T-helper 9 cell (primary cell): ENCODE measurements around the gene LYL1.

ENCODE experiments used
- DNase-seq: peaks from one replicate; pipeline ENCODE4 v3.0.0-alpha.2; 2020

LYL1 gene

DNA sequence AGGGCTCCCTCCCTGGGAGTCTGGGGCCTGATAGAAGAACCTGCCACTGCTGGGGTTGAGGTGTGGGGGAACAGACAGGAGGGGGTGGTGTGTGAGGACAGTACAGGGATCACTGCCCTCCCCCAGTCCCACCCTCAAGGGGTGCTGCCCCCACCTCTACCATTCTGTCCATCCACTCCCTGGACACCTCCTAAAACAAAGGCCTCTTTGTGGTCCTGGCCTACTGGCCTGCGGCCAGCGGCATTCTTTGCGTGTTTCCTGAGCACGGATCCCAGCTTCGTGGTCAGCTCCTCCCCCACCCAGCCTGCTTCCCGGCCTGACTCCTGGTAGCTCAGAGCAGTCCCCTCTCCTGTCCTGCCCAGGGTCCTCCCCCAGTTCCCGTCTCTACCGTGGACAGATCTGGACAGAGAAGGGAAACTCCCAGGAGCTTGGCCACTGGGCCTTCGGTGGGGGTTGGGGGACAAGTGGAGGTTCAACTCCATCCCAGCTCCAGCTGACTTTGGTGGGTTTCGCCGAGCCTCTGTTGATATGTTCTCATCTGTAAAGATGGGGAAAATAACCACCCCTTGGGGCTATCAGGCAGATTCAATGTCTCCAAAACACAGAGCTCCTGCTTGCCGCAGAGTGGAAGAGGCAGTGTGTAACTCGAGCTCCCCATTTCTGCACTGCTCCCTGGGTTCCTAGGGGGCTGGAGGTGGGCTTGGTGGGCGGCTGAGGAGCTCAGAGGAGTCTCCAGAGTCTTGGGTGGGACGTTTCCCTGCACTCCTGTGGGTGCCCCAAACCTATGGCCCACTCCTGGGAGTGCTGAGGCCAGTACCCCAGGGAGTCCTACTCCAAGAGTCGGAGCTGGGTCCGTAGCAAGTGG is 48.7 kb downstream of the LYL1 start:
- DNase-seq: no peak

DNA sequence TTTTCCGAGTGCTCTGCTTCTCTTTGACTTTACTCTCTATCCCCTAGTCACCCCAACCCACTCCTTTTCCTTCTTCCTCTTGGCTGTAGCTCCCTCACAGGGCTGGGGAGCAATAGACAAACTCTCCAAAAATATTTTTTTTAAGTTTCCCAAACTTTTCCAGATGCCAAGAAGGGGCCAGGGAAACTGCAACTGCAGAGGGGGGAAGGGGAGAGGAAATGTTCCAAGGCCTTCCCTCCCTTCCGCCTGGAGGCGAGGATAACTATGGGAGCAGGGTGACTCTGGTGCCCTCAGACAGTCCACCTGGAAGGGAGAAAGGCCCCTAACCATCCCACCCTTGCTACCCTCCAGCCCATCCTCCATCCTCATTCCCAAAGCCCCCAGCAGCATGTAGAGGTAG is 49.4 kb downstream of the LYL1 start:
- DNase-seq: no peak

DNA sequence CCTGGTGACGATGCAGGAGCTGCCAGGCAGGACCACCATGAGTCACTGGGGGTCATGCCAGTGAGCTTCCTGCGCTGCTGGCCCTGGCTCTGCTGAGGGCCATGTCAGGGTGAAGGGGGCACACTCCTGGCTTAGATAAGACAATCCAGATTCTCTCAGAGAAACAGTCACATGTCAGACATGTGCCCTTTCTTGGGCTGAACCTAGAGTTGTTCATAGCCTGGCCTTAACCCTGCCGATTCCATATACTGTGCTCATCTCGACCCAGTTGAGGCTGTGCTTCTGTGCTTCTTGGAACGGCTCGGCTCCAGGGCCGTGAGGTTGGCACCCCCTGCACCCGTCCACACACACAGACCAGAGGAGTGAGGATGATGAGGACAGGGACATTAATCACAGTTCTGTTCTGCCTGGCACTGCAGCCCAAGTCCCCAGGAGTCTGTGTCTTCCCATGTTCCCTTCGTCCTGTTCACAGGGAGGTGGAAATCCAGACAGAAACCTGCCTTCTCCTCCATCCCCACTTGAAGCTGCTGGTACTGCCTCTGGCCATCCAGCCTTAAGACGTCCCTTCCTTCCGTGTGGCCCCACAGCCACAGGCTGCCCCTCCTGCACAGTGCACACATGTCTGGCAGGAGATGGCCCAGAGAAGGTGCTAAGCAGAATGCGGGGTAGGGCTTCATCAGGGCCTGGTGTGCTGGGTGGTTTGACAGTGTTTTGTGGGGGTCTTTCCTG is 50.0 kb downstream of the LYL1 start:
- no peak for DNase-seq

DNA sequence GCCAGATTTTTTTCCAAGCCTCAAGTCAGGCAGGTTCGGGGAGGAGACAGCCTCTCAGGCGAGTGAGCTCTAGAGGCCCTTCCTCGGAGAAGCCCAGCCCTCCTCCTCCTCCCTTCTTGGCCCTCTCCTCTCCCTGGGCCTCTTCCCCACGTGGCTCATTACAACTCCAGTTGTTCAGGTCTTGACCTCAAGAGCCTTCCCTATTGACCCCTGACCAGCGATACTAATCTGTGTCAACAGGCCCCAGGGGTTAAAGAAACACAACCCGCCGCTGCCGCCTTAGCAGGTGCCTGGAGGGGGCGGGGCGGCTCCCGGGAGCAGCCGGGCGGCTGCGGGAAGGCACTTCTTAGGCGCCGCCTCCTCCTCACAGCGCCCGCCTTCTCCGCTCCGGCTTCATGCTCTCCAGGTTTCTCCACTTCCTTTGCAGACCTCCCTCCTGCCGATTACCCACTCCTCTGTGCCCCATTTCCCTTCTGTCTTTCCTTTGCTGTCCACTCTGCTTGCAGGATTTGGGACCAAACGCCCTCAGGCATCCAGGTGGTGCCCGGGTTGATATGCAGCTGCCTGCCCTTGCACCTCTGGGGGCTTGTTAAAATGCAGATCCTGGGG is 51.0 kb downstream of the LYL1 start:
- no peak for DNase-seq

DNA sequence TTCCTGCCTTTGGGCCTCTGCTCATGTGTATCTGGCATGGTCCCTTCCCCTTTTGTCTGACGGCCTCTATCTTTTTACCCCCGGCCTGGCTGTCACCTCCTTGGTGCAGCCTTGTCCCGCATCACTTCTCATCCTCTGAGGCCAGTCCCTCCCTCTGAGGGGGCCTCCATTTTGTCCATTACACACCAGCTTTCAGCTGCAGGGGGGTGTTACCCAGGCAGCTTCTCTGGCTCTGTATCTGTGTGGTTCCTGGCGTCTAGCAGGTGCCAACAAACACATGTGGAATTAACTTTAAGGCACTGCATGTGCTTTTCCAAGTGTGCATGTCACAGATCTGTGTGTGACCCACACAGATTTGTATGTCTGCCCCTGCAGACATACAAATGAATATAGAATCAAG is 52.4 kb downstream of the LYL1 start:
- DNase-seq: no peak
